ENCODE measurements around the gene HS3ST3B1. TPM values are rescaled to one million over a fixed set of nuclear protein-coding genes. Genes with fewer than 3 reads are reported as not detected.

The HS3ST3B1 gene
- total RNA-seq, 1 experiment from 2014 or later = 2.4 TPM

GRCh38 chr17:14395255-14395654, 94.4 kb downstream of the HS3ST3B1 start:
- POLR2A ChIA-PET = no interaction called here
- Histone ChIP-seq H3K9me2 (ENCODE audit: insufficient read depth) (no peaks in the 10 kb centered on the region), H4K20me1 (ENCODE audit: insufficient read depth) (no peaks in the 10 kb centered on the region), H3K27ac (ENCODE audit: low read depth, low read length) (no peak overlapping the region), H2AFZ (ENCODE audit: low read depth, low read length, poor library complexity, severe bottlenecking) (no peak overlapping the region), H3K9ac (ENCODE audit: low read length) (no peak overlapping the region), H3K27me3 (ENCODE audit: insufficient read depth, low read length) (0 out of 2 replicates have a peak, but pooled peaks cover 4% of the 10 kb centered on the region), H3K4me3 (replicated peaks in 1 of 2; ENCODE audit: low read depth in 1 of 2, low read length in 2 of 2) (no peak overlapping the region), H3K4me1 (ENCODE audit: control insufficient read depth in 1 of 2, insufficient read depth in 2 of 2, low read length in 2 of 2) (no peaks in the 10 kb centered on the region), H3K36me3 (ENCODE audit: control insufficient read depth in 1 of 2, insufficient read depth in 2 of 2, low read length in 2 of 2) (no peaks in the 10 kb centered on the region), H3K9me3 (ENCODE audit: control insufficient read depth in 1 of 2, insufficient read depth in 1 of 2, low read depth in 1 of 2, low read length in 2 of 2) (no peaks in the 10 kb centered on the region), H3K79me2 (ENCODE audit: insufficient read depth, low read length) (no peaks in the 10 kb centered on the region), H3K4me2 (ENCODE audit: low read length) (no peak overlapping the region)
- intact Hi-C loops (cut with micrococcal nuclease) = no loop called here
- DNase-seq (ENCODE audit: low read depth, low spot score) = no peak
- RAD21 ChIA-PET (ENCODE audit: low non-redundant PET in 1 of 2, low total read pairs in 2 of 2, uncharacterized antibody in 2 of 2, unreplicated experiment in 2 of 2) = no interaction called here
- CTCF ChIA-PET = no interaction called here
- no peak for ATAC-seq
- BruUV-seq (replicated peaks) = no TSS peak
- TF ChIP-seq SIN3A (IDR thresholded peaks at IDR 0.05; ENCODE audit: low read depth) (no peak), ATF3 (IDR thresholded peaks at IDR 0.05) (no peak), POLR2AphosphoS5 (IDR thresholded peaks at IDR 0.05; ENCODE audit: low read depth, low read length) (no peak), SP1 (IDR thresholded peaks at IDR 0.05; ENCODE audit: low read depth) (no peak), ELF1 (IDR thresholded peaks at IDR 0.05; ENCODE audit: borderline replicate concordance, low read depth) (no peak), JUND (IDR thresholded peaks at IDR 0.05) (no peak), RAD21 (IDR thresholded peaks at IDR 0.05; ENCODE audit: low read depth) (no peak), REST (IDR thresholded peaks at IDR 0.05; ENCODE audit: low read depth) (no peak), SRF (IDR thresholded peaks at IDR 0.05; ENCODE audit: low read depth) (no peak), CEBPB (IDR thresholded peaks at IDR 0.05; ENCODE audit: low read depth) (no peak), EGR1 (IDR thresholded peaks at IDR 0.05; ENCODE audit: low read depth) (no peak), ZFX (IDR thresholded peaks at IDR 0.05) (no peak), CBX3 (IDR thresholded peaks at IDR 0.05; ENCODE audit: low read depth) (no peak), EZH2 (IDR thresholded peaks at IDR 0.05) (no peak), FOSL1 (IDR thresholded peaks at IDR 0.05; ENCODE audit: low read depth) (no peak), POLR2A (IDR thresholded peaks at IDR 0.05; ENCODE audit: borderline replicate concordance, extremely low read depth, insufficient read depth, insufficient read length) (no peak), CTCF (IDR thresholded peaks at IDR 0.05 in 2 of 3, conservative IDR thresholded peaks at IDR 0.05 in 1 of 3; ENCODE audit: borderline replicate concordance in 1 of 3, insufficient read depth in 1 of 3, low read depth in 2 of 3, low read length in 2 of 3) (no peak), YY1 (IDR thresholded peaks at IDR 0.05; ENCODE audit: extremely low read depth, insufficient replicate concordance, low read depth, low read length) (no peak), EZH2phosphoT487 (IDR thresholded peaks at IDR 0.05; ENCODE audit: borderline replicate concordance) (no peak), ZNF274 (IDR thresholded peaks at IDR 0.05; ENCODE audit: low read depth, low read length) (no peak)
